ENCODE results near the gene CANT1.
"Not testable (repeated sequence)": the region's sequence is repeated elsewhere in the genome, so short reads cannot be mapped to it uniquely, and the experiment has no call there.

Gene CANT1

DNA sequence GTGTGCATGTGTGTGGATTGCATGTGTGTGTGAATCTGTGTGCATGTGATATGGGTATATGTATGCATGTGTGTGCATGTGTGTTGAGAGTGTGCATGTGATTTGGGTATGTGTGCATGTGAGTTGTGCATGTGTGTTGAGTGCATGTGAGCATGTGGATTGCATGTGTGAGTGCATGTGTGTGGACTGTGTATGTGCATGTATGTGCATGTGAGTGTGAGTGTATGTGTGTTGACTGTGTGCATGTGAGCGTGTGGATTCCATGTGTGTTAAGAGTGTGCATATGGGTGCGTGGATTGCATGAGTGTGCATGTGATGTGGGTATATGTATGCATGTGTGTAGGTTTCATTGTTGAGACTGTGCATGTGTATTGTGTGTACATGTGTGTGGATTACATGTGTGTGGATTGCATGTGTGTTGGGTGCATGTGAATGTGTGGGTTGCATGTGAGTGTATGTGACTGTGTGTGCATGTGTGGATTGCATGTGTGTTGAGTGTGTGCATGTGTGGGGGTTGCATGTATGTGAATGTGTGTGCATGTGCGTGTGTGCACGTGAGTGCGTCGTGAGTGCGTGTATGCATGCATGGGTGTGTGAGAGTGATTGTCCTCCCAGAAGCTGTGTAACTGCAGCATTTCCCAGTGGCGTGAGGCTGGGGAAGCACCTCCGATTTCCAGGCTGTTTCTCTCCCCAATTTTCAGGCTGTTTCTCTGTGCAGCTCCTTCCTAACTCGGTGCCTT, 33.8 kb upstream of the CANT1 start:
- DNase-seq, result no peak

DNA sequence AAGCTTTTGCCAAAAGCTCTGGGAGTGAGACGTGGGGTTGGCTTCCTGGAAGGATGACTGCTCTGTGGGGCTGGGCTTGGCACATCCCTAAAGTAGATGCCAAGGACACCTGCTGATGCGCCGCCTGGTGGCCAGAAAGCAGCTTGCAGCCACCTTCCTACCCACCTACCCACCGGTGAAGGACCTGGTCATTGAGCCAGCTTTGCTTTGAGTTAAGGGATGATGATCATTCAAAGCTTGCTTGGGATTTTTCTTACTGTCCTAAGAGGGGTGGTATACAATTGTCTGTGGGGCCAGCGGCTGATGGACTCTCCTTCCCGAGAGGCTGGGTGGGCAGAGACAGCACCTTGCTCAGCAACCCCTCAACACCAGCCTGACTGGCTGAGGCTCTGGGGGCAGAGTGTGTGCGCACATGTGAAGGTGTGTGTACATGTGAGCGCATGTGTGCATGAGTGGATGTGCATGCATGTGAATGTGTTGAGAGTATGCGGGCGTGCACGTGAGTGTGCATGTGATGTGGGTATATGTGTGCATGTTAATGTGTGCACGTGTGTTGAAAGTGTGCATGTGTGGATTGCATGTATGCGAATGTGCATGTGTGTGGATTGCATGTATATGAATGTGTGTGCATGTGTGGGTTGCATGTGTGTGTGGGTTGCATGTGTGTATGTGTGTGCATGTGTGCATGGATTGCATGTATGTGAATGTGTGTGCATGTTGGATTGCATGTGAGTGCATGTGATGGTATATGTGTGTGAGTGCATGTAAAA, 33.0 kb upstream of the CANT1 start:
- DNase-seq, result peak in 1 of 2 donors; percentile 16

DNA sequence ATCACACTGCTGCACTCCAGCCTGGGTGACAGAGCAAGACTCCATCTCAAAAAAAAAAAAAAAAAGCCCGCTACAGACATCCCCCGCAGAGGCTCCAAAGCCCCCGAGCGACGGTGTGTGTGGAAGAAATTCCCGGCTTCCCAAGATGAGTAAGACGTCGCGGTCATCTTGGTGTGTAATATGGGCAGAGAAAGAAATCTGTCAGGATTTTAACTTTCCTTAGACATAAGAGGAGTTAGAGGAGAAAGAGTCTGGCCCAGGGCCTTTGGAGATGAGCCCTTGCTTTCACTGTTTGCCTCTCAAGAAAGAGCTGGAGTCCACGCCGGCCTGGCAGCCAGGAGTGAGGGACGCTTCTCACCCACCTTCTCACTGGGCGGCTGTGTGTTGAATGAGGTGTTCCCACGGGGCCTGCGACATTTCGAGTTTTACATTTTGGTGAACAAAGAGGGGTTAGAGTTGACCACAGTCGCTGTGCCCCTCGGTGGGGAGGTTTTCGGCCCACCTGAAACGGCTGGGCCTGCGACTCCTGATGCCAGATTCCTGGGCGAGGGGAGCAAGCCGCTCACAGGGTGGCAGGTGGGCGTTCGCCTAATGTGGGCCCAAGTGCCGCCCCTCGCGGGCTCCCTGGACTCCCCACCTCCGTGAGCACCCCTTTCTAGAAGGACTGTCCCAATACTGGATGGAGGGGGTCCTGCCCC, 32.3 kb upstream of the CANT1 start:
- DNase-seq, result no peak

DNA sequence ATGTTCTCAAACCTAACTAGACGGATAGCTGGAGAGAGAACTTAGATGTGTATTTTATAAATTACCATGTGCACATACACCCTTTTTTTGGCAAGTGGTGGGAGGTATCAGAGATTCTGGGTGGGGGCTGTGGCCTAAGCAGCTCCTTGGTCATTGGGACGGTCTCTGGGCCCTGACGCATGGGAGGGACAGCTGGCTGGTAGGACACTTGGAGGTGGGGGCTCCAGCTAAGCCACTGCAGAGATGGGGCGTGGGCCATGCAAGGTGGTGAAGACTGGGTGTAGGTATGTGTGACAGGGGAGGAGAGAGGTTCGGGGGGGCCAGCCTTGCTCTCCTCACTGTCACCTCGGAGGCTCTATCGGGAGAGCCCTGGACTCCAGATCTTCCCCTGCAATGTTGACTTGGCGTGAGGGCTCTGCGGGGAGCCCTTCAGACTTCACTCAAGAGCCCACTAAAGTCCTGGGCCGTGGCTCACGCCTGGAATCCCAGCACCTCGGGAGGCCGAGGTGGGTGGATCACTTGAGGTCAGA, 31.5 kb upstream of the CANT1 start:
- DNase-seq, result no peak

DNA sequence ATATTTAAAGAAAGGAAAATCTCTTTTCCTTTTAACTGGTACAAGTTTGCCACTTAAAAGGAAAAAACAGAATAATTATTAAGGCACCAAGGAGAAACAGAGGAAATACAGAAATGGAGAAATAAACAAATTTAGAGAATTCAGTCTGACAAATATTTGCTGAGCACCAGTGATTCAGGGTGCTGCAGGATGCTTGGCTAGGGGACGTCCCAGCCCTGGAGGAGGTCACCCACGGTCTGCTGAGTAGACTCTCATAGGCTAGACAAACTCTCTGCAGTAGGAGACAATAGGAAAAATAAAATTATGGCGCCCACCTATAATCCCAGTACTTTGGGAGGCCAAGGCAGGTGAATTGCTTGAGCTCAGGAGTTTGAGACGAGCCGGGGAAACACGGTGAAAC, 30.3 kb upstream of the CANT1 start:
- no peak for DNase-seq

DNA sequence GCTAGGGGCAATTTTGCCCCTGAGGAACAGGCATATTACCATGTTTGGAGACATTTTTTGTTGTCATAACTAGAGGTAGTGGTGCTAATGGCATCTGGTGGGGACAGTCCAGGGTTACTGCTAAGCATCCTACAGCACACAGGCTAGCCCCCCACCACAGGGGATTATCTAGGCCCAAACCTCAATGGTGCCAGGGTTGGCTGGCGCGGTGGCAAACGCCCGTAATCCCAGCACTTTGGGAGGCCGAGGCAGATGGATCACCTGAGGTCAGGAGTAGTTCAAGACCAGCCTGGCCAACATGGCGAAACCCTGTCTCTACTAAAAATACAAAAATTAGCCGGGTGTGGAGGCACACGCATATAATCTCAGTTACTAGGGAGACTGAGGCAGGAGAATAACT, 29.6 kb upstream of the CANT1 start:
- no peak for DNase-seq

DNA sequence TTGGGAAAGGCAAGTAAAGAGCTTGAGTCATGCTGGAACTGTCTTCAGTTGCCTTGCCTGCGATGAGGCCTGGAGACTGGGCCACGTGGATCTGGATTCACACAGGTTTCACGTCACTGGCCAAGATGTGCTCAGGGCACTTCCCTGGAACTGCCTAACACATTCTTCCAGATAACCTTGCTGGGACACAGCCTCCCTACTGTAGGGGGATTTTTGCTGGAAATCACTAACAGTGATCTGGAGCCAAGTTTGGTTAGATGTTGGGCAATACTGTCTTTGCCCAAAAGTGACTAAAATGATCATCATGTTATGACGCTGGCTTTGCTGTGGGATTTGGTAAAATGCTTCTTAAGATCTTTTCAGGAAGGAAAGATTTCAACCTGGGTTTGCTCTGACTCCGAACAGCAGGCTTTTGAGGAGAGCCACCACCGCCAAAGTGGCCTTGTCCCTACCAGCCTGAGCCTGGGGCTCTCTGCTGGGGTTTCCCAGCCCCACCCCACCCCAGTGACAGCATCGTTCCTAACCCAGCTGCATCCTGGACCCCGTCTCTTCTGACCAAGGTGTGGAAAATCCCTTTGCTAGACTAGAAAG, 29.1 kb upstream of the CANT1 start:
- DNase-seq, result no peak

DNA sequence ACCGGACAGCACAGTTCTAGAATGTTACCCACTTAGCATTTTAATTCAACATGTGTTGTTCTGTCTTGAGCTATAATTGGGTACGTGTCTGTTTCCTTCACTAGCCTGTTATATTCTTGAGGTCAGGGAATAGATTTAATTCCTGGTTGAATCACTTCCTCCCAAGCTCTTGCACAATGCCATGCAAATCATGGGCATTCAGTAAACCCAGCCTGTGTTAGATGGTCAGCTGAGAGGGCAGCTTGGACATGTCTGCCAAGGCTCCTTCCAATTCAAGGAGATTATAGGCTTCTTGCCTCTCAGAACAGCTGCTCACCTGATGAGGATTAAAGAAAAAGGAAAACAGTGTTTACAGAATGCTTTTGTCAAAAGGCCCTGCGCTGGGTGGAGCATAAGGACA, 27.0 kb upstream of the CANT1 start:
- DNase-seq, result peak in 1 of 2 donors; percentile 3

DNA sequence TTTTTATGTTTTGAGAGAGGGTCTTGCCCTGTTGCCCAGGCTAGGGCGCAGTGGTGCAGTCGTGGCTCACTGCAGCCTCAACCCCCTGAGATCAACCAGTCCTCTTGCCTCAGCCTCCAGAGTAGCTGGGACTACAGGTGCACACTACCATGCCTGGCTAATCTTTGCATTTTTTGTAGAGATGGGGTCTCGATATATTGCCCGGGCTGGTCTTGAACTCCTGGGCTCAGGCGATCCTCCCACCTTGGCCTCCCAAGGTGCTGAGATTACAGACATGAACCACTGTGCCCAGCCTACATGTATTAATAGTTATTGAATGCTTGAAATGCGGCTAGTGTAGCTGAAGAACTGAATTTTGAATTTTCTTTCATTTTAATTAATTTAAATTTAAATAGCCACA, 26.6 kb upstream of the CANT1 start:
- no peak for DNase-seq

DNA sequence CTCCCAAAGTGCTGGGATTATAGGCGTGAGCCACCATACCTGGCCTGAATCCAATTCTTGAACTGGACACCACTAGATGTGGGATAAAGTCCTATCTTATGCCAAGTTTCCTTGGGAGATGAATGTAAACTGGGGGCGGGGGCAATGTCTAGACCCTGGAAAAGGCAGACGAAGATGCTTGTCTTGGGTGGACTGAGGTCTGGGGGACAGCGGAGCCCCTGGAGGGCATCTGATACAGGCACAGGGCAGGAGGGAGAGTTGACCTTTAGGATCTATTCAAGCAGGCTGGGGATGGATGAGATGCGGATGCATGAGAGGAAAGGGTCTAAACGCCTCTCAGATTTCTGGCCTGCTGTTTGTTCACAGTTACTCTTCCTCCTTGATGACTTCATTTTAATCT, 26.1 kb upstream of the CANT1 start:
- DNase-seq, result no peak

DNA sequence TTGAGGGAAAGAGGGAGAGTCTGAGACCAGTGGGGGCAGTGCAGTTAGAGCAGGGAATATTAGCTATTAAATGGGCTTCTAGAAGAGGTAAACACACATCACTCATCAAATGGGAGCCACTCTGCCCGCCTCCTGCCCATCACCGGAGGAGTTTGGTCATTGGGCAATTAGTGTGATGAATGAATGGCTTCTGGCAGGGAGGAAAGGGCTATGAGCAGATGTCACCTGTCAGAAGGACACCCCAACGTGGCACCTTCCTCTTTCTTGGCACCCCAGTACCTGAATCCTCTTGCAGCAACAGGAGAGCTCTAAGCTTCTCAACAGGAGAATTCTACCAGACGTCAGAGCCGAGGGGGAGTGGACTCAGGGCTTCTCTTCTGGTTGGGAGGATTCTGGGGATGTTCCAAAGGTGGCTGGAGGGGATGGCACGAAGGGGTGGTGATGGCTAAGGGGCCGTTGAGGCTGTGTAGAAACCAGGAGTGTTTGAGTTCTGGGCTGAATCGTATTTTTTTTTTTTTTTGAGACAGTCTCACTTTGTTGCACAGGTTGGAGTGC, 25.4 kb upstream of the CANT1 start:
- DNase-seq, result no peak

DNA sequence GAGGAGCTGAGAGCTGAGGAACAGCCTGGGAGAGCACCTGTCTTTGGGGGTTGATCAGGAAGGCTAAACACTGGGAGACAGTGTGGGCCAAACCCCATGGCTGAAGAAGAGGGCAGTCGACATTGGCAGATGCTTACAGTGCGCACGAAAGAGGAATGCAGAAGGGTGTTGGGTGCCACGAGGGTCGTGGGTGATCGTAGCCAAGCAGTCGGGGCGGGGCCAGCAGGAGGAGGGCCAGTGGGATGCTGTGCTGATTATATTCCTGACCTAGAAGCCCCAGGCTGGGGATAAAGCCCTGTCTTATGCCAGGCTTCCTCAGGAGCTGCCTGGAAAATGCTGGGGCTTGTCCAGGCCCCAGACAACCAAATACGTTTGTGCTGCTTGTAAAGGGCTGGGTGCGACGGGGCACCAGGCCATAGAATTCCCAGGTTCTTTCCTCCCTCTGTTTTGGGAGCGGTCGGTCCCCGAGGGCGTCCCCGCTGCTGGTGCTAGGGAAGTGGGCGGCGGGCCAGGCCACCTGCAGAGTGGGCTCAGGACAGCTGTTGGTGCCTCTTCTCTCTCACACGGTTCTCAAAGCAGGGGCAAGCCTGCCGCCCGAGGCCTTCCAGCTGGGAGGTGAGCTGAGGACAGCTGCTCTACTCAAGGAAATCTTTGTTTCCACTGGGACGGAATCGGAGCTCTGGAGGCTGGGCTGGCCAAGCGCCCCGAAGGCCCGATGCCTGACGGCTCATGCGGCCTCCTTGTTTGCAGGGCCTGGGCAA, 24.4 kb upstream of the CANT1 start:
- peak; percentile 50 to 73 for DNase-seq

DNA sequence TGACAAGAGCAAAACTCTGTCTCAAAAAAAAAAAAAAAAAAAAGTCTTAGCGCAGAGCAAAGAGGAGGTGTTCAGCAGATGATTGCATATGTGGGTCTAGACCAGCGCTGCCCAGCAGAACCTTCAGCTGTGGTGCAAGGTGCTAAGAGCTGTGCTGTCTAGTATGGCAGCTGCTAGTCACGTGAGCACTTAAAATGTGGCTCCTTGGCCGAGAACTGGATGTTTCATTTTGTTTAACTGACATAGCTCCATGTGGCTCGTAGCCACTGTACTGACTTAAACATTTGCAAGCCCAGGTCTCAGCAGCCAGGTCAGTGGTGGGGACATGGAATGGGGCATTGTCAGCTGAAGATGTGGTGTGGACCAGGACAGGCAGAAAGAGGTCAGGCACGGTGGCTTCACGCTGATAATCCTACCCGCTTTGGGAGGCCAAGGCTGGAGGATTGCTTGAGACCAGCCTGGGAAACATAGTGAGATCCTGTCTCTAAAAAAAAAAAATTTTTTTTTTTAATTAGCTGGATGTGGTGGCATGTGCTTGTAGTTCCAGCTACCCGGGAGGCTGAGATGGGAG, 23.6 kb upstream of the CANT1 start:
- no peak for DNase-seq

DNA sequence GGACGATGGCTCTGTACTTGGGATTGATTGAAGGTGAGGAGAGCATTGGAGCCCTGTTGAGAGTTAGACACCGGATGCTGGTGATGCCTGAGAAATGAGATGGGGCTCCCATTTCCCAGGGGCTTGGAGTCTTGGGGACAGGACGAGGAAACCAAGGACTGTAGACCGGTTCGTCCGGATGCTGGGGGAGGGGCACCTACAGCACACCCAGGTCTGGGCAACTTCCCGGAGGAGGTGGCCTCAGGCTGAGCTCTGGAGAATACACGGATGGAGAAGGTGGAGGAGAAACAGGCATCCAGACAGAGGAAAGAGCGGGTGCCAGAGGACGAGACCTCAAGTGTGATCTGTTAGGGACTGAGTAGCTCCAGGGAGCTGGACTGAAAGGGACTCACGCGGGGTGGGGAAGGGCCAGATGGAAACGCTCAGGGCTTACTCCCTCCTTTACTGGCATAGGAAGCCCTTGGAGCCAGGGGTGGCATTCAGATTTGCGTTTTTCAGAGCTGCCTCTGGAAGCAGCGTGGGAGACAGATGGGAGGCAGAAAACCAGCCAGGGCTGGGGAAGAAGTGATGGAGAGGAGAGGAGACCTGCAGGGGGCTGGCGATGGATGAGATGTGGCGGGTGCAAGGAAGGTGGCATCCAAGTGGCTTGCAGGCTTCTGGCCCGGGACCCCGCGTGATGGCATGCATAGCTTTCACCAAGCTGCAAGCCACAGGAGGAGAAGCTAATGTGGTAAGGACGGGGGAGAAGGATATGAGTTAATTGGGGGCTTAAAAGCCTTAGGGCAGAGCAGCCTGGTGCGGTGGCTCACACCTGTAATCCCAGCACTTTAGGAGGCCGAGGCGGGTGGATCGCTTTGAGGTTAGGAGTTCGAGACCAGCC, 22.7 kb upstream of the CANT1 start:
- no peak for DNase-seq

DNA sequence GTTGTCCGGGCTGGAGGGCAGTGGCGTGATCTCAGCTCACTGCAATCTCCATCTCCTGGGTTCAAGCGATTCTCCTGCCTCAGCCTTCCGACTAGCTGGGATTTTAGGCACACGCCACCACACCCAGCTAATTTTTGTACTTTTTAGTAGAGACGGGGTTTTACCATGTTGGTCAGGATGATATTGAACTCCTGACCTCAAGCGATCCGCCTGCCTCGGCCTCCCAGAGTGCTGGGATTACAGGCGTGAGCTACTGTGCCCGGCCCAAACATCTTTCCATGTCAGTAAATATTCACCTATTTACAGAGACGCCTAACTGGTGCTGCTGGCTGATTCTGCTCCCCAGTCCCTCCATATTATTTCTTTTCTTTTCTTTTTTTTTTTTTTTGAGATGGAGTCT, 21.1 kb upstream of the CANT1 start:
- DNase-seq, result not testable (repeated sequence)

DNA sequence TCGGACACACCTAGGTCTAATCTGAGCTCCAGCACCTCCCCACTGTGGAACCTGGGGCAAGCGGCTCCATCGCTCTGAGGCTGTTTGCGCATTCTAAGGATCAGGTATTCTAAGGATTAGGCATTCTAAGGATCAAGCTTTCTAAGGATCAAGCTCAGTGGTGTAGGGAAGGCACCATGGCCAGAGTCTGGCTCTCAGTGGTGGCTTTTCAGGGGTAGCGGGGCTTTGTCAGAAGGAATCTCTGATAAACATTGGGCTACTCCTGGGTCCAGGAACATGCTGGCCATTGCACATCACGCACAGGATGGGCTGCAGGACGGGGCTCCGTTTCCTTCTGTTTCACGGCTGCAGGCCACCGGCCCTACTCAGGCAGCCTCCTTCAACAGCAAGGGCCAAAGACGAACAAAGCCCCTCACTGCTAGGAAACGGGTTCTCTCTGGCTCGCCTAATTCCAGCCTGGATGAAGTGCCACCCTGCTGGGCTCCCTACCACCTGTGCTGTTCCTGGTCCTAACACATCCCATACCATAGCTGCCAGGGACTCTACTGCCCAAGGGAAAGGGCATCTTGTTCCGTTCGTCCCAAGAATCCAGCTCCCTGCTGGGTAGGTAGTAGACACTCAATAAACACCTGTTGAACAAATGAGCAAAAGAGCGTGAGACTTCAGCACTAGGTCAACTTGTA, 19.9 kb upstream of the CANT1 start:
- no peak for DNase-seq

DNA sequence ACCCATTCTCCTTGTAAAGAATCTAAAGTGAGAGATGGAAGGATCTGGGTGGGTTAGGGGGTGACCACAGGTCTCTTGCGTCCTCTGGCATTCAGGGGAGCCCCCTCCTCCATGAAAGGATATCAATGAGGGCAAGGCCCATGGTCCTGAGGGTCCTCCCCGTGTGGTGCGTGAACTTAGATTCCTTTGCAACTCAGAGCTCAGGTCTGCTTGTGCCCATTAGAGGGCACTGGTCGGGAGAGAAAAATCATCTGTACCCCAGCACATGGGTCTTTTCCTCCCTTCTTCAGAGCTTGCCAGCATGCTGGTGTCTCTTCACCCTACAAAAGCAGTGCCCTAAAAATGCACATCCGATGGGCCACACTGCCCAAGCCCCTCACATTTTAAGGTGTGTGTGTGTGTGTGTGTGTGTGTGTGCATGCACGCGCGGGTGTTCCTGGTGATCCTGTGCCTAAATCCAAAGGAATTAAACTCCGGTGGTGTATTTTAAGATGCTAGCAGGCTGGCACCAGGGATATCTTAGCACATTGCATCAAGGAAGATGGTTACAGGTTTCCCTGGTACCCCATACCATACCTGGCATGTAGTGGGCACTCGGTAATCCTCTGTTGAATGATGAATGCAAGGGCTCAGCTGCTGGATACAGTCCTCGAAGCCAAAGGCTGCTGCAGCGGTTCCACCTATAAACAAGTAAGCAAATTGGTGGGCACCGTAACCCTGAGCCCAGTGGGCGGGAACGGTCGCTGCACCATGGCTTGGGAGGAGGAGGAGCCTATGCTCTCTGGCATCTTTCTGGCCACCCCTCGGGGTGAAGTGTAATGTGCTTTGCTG, 19.1 kb upstream of the CANT1 start:
- no peak for DNase-seq

DNA sequence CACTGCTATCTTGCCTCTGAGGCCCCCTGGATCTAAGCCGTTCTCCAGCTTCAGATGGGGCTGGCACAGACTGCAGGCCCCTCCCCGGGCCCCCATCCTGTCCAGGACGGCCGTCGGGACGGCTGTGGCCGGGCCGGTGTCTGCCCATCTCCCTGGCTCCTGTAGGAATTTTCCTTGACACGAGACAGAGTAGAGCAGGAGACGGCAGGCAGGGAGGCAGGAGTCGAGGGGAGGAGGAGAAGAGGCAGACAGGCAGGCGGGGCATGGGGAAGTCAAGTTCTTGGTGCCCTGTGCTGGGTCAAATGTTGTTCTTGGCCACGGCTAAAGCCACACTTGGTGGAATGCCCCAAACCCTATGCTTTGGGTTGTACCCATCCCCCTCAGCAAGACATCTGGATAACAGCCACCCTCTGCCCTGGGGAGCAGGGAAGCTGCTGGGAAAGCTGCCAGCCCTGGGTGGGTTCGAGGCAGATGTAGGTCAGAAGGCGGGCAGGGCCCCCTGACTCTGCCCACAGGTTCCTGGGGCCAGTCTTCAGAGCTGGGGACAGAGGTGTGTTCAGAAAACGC, 18.4 kb upstream of the CANT1 start:
- no peak for DNase-seq

Data from hippocampal formation (tissue), 2 donors.